K562 (cell line): Measurements from ENCODE around the gene ULK1. TPM values are rescaled to one million over a fixed set of nuclear protein-coding genes. Genes with fewer than 3 reads are reported as not detected.

Source experiments
- POLR2AphosphoS2 ChIP-seq: IDR thresholded peaks from 2 replicates; pipeline ENCODE4 v1.6.1; 2012; ENCODE audit warnings: low read length, improper control_type of control experiment
- RCOR1 ChIP-seq, 2 experiments: IDR thresholded peaks; 2 replicates each; pipeline ENCODE4 v1.6.1; 2012; ENCODE audit warnings: low read depth in 2 of 2, low read length in 2 of 2, borderline replicate concordance in 1 of 2, improper control_type of control experiment in 1 of 2
- ZMIZ1 ChIP-seq, 2 experiments: fragments of 150-350 bp in 1 of 2; IDR thresholded peaks; 2 replicates each; pipeline ENCODE4 v1.6.1; 2012 to 2016; ENCODE audit warnings: low read depth in 2 of 2, low read length in 2 of 2, mild to moderate bottlenecking in 1 of 2, moderate library complexity in 1 of 2
- ZNF121 ChIP-seq: sonication (generic); formaldehyde crosslinking; conservative IDR thresholded peaks from 2 replicates; pipeline ENCODE4 v1.8.0; 2022; ENCODE audit warnings: missing genetic modification reagents
- polyA plus RNA-seq, 8 experiments: library from polyadenylated mRNA; depleted of rRNA in 4 of 8; stranded (reverse) in 5 of 8; unstranded in 3 of 8; fragments of >200 nt; fragmentation: Nextera tagmentation in 2 of 8; fragmentation: Illumina TruSeq in 1 of 8; extraction: Ambion mirVana in 2 of 8; extraction: Trizol in 1 of 8; gene quantifications; 2 replicates each; pipeline versions ENCODE4 v1.2.1 to v1.2.3, GENCODE V29; 2011 to 2014; ENCODE audit warnings: inconsistent platforms in 1 of 8, missing spikeins in 1 of 8
- total RNA-seq, 7 experiments: library from RNA; depleted of rRNA in 6 of 7; stranded (reverse); fragments of >200 nt in 6 of 7; fragmentation: Illumina TruSeq in 2 of 7; extraction: Trizol in 2 of 7; gene quantifications; 2 replicates each; pipeline versions ENCODE4 v1.2.1 to v1.2.3, GENCODE V29; 2011 to 2021; ENCODE audit warnings: low replicate concordance in 1 of 7
- TF ChIP-seq, protein P1 (sequence below): fragments of 250-450 bp; sonication (Bioruptor Pico); IDR thresholded peaks from 2 replicates; pipeline ENCODE4 v1.5.0; 2021

The ULK1 gene
- total and polyA plus RNA-seq, 9 of the 15 experiments (the other 6 are each of a cell fraction or from before 2014, with no cell fraction given), result 0.15 to 29.4 (median 2.5) TPM

DNA sequence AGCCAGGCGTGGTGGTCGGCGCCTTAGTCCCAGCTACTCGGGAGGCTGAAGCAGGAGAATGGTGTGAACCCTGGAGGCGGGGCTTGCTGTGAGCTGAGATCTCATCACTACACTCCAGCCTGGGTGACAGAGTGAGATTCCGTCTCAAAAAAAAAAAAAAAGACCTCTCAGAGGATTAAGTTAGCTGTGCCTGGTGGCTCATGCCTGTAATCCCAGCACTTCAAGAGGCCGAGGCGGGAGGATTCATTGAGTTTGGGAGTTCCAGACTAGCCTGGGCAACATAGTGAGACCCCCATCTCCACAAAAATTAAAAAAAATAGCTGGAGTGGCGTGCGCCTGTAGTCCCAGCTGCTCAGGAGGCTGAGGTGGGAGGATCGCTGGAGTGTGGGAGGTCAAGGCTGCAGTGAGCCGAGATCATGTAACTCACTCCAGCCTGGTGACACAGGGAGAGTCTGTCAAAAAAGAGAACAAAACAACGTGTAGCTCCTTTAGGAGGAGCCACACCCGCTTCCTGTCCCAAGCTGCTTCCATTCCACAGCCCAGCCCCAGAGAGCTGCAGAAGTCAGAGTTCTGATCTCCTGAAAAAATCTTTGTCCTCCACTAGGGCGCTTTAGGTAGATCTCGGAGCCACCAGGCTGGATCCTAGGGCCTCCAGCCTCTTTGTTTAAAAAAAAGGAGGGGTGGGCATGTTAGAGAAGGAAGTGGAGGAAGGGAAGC is 11.5 kb upstream of the ULK1 start (continued):
- TF ChIP-seq ZMIZ1 (IDR thresholded peaks at IDR 0.05; ENCODE audit: low read depth in 2 of 2, low read length in 2 of 2) (no peak), RCOR1 (IDR thresholded peaks at IDR 0.05; ENCODE audit: borderline replicate concordance in 1 of 2, low read depth in 2 of 2, low read length in 2 of 2) (peak in 1 of 2 experiments; percentile 22; a peak in 1 of 4 replicates), POLR2AphosphoS2 (no peak), ZNF121 (CRISPR knock-in tag) (peak; percentile 68)
- TF ChIP-seq, protein P1, sequence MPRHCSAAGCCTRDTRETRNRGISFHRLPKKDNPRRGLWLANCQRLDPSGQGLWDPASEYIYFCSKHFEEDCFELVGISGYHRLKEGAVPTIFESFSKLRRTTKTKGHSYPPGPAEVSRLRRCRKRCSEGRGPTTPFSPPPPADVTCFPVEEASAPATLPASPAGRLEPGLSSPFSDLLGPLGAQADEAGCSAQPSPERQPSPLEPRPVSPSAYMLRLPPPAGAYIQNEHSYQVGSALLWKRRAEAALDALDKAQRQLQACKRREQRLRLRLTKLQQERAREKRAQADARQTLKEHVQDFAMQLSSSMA, result no peak
